Activated CD4-positive, alpha-beta memory T cell treated with anti-CD3 and anti-CD28 coated beads, Interleukin-2, amount 10 ng/mL, durations not matched to agents 7 days and 5 days (primary cell): Measurements from ENCODE around the gene ATP2A3. TPM values are rescaled to one million over a fixed set of nuclear protein-coding genes. Genes with fewer than 3 reads are reported as not detected.
A peak's percentile ranks its signal among the peaks of the same experiment; 100 is the strongest.

Experiments used
- CTCF ChIA-PET: fragments of 350-600 bp; sonication (Branson Sonifier 250); formaldehyde crosslinking; loops from one replicate; lab custom pipeline; 2021; ENCODE audit warnings: antibody characterized with exemption, inconsistent platforms; lab: Charles Lee
- POLR2A ChIA-PET: fragments of 350-600 bp; sonication (Branson Sonifier 250); formaldehyde crosslinking; loops from one replicate; lab custom pipeline; 2021; ENCODE audit warnings: antibody characterized with exemption; lab: Charles Lee
- DNase-seq: peaks from one replicate; pipeline ENCODE4 v3.0.0-alpha.2; 2020
- H3K27ac Mint-ChIP-seq: one replicate; pipeline ENCODE4 v1.8.0; 2021; ENCODE audit warnings: mild to moderate bottlenecking, mixed read lengths
- H3K27me3 Mint-ChIP-seq: one replicate; pipeline ENCODE4 v1.8.0; 2021; ENCODE audit warnings: mixed read lengths
- H3K36me3 Mint-ChIP-seq: one replicate; pipeline ENCODE4 v1.8.0; 2021; ENCODE audit warnings: low read depth, mixed read lengths
- H3K4me1 Mint-ChIP-seq: one replicate; pipeline ENCODE4 v1.8.0; 2021; ENCODE audit warnings: mixed read lengths
- H3K4me3 Mint-ChIP-seq: one replicate; pipeline ENCODE4 v1.8.0; 2021; ENCODE audit warnings: mild to moderate bottlenecking, mixed read lengths
- H3K9me3 Mint-ChIP-seq: one replicate; pipeline ENCODE4 v1.8.0; 2021; ENCODE audit warnings: mixed read lengths
- total RNA-seq, 2 experiments: library from RNA; stranded (reverse); gene quantifications; one replicate each; pipeline ENCODE4 v1.2.3, GENCODE V29; 2021

The ATP2A3 gene
- total RNA-seq, 2 experiments from 2014 or later, result 290 to 291 TPM

DNA sequence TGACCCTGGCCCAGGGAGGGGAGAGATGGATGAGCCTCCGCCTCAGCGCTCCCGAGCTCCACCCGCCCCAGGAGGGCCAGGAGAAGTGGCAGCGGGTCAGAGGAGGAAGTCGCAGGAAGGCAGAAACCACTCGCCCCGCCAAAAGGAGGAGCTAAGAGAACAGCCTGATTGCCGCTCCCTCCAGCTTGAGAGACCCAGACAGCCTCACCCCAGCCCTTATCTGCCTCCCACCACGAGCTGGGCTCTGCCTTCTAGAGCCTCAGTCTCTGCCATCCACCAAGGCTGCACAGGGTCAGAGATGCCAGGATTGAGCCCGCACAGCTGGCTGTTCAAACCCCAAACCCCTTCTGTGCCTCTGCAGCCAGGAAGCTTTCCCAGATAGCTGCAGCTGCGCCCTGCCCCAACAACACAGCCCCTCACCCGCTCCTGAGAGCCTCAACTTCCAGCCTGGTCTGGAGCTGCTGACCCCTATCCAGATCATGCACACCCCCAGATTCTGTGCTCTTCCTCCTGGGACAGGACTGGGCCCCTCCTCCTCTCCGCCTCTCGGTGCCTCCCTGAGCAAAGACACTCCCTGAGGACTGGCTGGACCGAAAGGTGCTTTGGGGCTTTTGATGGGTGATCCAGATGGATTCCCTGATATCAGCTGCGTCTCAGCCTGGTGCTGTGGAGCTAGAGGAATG, 1.0 kb upstream of the ATP2A3 start:
- DNase-seq, result peak; percentile 85
- H3K36me3 Mint-ChIP-seq, result peaks cover 24% of the 10 kb centered on the region
- H3K9me3 Mint-ChIP-seq, result no peaks in the 10 kb centered on the region
- peak overlapping the region; percentile 95 for H3K27ac Mint-ChIP-seq
- ChIA-PET POLR2A (interaction anchor here (0.6 to 3.2 kb wide), 22 partner anchors 9 to 1170 kb away, joined by 3 to 24 read pairs (median 4); partner anchors contain the start of genes CAMKK1, CYB5D2, HASPIN and P2RX1), CTCF (interaction anchor here (0.7 to 2.6 kb wide), 9 partner anchors 19 to 177 kb away, joined by 3 to 13 read pairs (median 3); partner anchors contain the start of genes CYB5D2, NCBP3 and ZZEF1)
- peak overlapping the region; percentile 86 for H3K4me3 Mint-ChIP-seq
- peaks cover 3% of the 10 kb centered on the region for H3K27me3 Mint-ChIP-seq
- H3K4me1 Mint-ChIP-seq, result peaks cover 48% of the 10 kb centered on the region

DNA sequence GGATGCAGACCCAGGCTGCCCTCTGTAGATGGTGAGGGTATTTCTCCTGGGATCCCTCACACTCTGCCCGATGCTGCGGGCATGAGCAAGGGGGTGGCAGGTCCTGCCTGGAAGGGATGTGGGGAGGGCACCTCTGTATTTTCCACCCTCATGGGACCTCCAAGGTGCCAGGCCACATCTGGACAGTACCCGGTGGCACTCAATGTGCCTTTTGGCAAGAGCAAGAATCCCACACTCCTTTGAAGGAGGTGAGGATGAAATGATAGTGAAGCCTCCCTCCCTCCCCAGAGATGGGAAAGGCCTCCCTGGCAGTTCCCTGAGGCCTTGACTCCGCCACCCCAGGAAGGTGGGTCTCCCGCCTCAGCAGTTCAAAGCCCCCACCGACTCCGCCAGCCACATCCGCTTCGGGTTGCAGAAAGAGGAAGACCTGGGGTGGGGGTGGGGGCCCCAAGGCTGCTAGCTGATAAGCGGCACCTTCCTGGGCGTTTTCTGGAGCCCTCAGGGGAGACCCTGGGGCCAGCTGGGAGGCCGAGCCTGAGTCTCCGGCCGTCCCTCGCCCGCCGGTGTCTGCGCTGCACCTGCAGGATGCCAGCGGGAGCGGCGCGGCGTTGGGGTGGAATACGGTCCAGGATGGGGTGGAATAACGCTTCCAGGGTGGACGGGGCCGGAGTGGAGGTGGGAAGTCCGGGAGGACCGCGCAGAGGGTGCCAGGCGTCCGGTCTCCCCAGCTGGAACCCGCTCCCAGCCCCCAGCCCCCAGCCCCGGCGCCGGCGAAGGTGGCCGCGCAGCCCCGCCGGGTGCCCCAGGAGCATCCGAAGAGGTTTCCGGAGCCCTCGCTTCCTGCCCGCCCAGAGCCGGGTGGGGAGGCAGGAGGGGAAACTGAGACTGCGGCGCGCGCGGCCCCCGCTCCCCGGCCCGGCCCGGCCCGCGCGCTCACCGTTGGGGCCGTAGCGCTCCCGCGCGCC, 718 bp downstream of the ATP2A3 start:
- Mint-ChIP-seq H3K4me3 (peak overlapping the region; percentile 87), H3K36me3 (peaks cover 31% of the 10 kb centered on the region), H3K9me3 (no peaks in the 10 kb centered on the region), H3K27me3 (peaks cover 3% of the 10 kb centered on the region), H3K4me1 (peaks cover 56% of the 10 kb centered on the region), H3K27ac (peak overlapping the region; percentile 81)
- ChIA-PET CTCF (interaction anchor here (1.9 kb wide), 1 partner anchor 117 kb away, joined by 6 read pairs; the partner anchor contains the start of gene NCBP3), POLR2A (interaction anchor here (0.8 to 3.2 kb wide), 9 partner anchors 10 to 253 kb away, joined by 3 to 24 read pairs (median 4); partner anchors contain the start of genes P2RX1 and ZZEF1)
- peak; percentile 82 for DNase-seq

DNA sequence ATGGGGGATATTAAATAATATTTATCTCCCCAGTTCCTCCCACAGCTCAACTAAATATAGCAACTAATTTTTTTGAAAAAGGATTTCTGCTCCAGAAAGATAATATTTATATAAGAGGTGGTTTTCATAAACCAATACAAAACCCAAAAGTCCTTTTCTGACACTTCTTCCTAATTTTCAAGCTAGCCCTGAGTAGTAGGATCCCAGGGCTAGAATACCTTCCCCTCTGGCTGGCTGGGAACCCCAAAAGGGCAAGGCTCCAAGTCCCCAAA, 1.3 kb downstream of the ATP2A3 start:
- H3K4me1 Mint-ChIP-seq, result peaks cover 58% of the 10 kb centered on the region
- peaks cover 33% of the 10 kb centered on the region for H3K36me3 Mint-ChIP-seq
- ChIA-PET CTCF (interaction anchor here (1.9 kb wide), 1 partner anchor 116 kb away, joined by 6 read pairs; the partner anchor contains the start of gene NCBP3), POLR2A (interaction anchor here (0.8 to 3.2 kb wide), 6 partner anchors 41 to 252 kb away, joined by 3 to 24 read pairs (median 4); partner anchors contain the start of genes P2RX1 and ZZEF1)
- peak overlapping the region; percentile 87 for H3K4me3 Mint-ChIP-seq
- no peak for DNase-seq
- no peaks in the 10 kb centered on the region for H3K9me3 Mint-ChIP-seq
- peaks cover 2% of the 10 kb centered on the region for H3K27me3 Mint-ChIP-seq
- H3K27ac Mint-ChIP-seq, result peak overlapping the region; percentile 81

GRCh38 chr17:3962217-3962964, 1.8 kb downstream of the ATP2A3 start:
- ChIA-PET CTCF (interaction anchor here (0.8 to 1.9 kb wide), 3 partner anchors 46 to 116 kb away, joined by 3 to 6 read pairs (median 5); partner anchors contain the start of genes NCBP3 and P2RX1), POLR2A (interaction anchor here (1.0 to 3.2 kb wide), 4 partner anchors 25 to 252 kb away, joined by 3 to 24 read pairs (median 4); partner anchors contain the start of genes CYB5D2, P2RX1 and ZZEF1)
- peaks cover 60% of the 10 kb centered on the region for H3K4me1 Mint-ChIP-seq
- no peaks in the 10 kb centered on the region for H3K27me3 Mint-ChIP-seq
- H3K36me3 Mint-ChIP-seq, result peaks cover 38% of the 10 kb centered on the region
- peak overlapping the region; percentile 87 for H3K4me3 Mint-ChIP-seq
- no peak for DNase-seq
- H3K9me3 Mint-ChIP-seq, result no peaks in the 10 kb centered on the region
- H3K27ac Mint-ChIP-seq, result peak overlapping the region; percentile 81

DNA sequence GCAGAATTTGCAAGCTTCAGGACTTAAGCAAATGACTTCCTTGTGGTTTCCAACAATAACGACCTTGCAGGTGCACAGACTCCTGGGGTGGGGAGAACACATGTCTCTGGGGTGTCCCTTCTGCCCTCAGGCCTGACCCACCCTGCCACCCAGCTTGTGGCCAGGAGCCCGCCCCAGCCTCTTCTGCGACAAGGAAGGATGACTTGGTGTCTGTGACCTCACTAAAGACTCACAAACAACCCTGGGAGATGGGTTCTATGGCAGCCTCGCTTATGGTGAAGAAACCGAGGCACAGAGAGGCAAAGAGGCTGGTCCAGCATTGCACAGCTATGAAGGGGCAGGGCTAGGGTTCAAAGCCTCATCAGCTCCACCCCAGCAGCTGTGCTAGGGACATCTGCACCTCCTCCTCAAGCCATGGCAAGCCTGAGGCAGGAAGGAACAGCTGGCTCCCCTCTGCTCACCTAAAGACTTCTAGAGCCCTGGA, 2.6 kb downstream of the ATP2A3 start:
- H3K27ac Mint-ChIP-seq, result peak overlapping the region; percentile 81
- H3K4me3 Mint-ChIP-seq, result peak overlapping the region; percentile 87
- H3K27me3 Mint-ChIP-seq, result no peaks in the 10 kb centered on the region
- peaks cover 45% of the 10 kb centered on the region for H3K36me3 Mint-ChIP-seq
- ChIA-PET POLR2A (interaction anchor here (1.0 to 1.3 kb wide), 2 partner anchors 25 to 181 kb away, joined by 3 read pairs; partner anchors contain the start of genes CYB5D2 and ZZEF1), CTCF (interaction anchor here (0.8 to 1.9 kb wide), 3 partner anchors 46 to 115 kb away, joined by 3 to 6 read pairs (median 5); partner anchors contain the start of genes NCBP3 and P2RX1)
- DNase-seq, result peak; percentile 56
- H3K9me3 Mint-ChIP-seq, result no peaks in the 10 kb centered on the region
- peaks cover 61% of the 10 kb centered on the region for H3K4me1 Mint-ChIP-seq

GRCh38 chr17:3960764-3961163, 3.5 kb downstream of the ATP2A3 start:
- Mint-ChIP-seq H3K9me3 (no peaks in the 10 kb centered on the region), H3K27ac (peak overlapping the region; percentile 58), H3K4me1 (peaks cover 65% of the 10 kb centered on the region), H3K36me3 (peaks cover 50% of the 10 kb centered on the region), H3K4me3 (peak overlapping the region; percentile 24), H3K27me3 (no peaks in the 10 kb centered on the region)
- no peak for DNase-seq
- POLR2A ChIA-PET, result interaction anchor here (1.4 kb wide), 1 partner anchor 13 kb away, joined by 4 read pairs; no protein-coding TSS in a partner anchor
- CTCF ChIA-PET, result interaction anchor here (1.0 kb wide), 1 partner anchor 49 kb away, joined by 3 read pairs; no protein-coding TSS in a partner anchor

DNA sequence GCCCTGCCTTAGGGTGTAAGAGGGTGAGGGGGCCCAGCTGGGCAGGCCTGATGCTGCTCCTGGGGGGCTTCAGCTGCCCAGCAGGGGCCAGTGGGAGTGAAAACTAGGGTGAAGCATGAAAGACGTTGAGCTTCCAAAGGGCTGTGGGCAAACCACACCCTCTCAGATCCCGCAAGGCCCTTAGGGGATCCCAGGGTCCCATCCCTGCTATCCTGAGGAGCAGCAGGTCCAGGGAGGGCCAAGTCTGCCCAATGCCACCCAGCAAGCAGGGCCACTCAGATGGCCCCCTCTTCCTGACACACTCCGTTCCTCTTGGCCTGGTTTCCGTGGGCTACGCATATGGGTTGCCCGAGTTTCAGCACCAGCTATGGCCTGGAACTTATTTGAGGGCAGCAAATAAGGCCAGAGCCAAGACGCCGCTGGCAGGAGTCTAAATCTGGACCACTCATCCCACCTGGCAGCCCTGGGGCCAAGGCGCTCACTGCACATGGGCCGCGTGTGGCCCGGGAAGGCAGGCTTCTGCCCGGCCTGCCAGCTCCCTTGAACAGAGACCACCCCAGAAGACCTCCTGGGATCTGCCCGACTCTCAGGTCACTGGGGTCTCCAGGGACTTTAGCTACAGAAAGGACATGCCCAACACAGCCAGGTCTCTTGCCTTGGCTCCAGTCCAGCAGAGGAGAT, 4.2 kb downstream of the ATP2A3 start:
- Mint-ChIP-seq H3K36me3 (peaks cover 50% of the 10 kb centered on the region), H3K9me3 (no peaks in the 10 kb centered on the region), H3K4me3 (peak overlapping the region; percentile 24), H3K4me1 (peaks cover 60% of the 10 kb centered on the region), H3K27me3 (no peaks in the 10 kb centered on the region), H3K27ac (peak overlapping the region; percentile 58)
- DNase-seq, result no peak
- CTCF ChIA-PET, result interaction anchor here (1.0 kb wide), 1 partner anchor 48 kb away, joined by 3 read pairs; no protein-coding TSS in a partner anchor
- POLR2A ChIA-PET, result interaction anchor here (1.4 kb wide), 1 partner anchor 12 kb away, joined by 4 read pairs; no protein-coding TSS in a partner anchor

DNA sequence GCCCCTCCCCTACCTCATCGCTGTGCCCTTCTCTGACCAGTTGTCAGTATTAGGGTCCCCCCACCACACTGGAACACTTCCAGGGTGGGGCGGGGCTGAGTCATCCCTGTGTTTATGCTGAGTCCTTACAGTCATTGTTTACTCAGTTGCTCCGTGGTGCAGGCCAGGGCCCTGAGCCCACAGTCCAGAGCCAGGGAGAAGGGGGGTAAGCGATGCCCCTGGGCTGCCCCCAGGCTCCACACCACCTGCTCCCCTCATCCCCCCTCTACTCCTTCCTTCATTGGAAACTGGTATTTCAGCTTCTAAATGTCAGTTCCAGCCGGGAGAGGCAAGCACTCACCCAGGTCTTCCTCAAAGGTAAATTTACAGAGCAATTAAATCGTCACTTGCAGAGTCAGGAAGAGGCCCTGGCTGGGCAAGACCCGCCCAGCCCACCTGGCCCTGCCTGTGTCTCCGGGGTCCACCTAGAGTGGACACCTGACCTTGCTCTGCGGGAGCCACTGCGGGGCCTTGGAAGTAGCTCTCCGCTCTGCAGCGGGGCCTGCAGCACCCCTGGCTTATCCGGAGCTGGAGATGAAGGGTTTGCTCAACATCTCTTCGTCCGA, 4.8 kb downstream of the ATP2A3 start:
- Mint-ChIP-seq H3K27ac (peak overlapping the region; percentile 26), H3K4me1 (peaks cover 59% of the 10 kb centered on the region), H3K9me3 (no peaks in the 10 kb centered on the region), H3K36me3 (peaks cover 50% of the 10 kb centered on the region), H3K4me3 (no peak overlapping the region), H3K27me3 (no peaks in the 10 kb centered on the region)
- CTCF ChIA-PET, result interaction anchor here (1.0 kb wide), 1 partner anchor 47 kb away, joined by 3 read pairs; no protein-coding TSS in a partner anchor
- DNase-seq, result no peak
- POLR2A ChIA-PET, result interaction anchor here (1.4 kb wide), 1 partner anchor 12 kb away, joined by 4 read pairs; no protein-coding TSS in a partner anchor

DNA sequence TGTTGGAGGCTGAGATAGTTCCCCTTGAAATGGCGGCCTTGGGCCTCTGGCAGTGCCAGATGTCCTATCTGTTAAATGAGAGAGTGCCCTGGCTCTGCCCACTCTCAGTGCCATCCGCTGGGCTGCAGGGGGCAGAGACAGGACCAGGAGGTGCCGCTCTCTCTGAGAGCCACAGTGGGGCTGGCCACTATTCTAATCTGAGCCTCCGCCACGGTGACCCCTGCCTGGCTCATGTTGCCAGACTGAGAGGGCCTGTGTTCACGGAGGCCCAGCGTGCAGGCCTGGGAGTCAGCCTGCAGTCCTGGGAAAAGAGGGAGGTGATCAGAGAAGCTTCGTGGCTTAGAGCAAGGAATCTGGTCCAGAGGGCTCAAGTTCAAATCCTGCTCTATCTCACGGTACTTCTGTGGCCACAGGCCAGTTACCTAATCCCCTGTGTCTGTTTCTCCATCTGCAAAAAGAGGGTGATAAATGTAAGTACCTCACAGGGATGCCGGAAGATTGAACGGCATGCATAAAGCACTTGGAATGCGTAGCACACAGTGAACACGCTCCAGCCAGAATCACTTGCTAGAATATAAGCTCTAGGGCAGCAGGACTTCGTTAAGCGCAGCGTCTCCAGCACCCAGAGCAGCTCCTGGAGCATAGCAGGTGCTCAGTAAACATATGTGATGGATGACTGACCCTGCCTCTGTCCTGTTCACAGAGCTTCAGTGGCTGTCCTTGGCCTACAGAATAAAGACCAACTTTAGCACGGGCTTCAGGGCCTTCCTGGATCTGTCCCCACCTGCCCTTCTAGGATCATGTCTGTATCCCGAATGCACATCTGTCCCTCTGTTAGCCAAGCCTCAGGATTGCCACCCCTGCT, 6.3 kb downstream of the ATP2A3 start:
- Mint-ChIP-seq H3K4me1 (peaks cover 54% of the 10 kb centered on the region), H3K36me3 (peaks cover 46% of the 10 kb centered on the region), H3K27ac (no peak overlapping the region), H3K4me3 (no peak overlapping the region), H3K9me3 (no peaks in the 10 kb centered on the region), H3K27me3 (no peaks in the 10 kb centered on the region)
- CTCF ChIA-PET, result interaction anchor here (1.6 kb wide), 1 partner anchor 220 kb away, joined by 3 read pairs; no protein-coding TSS in a partner anchor
- POLR2A ChIA-PET, result no interaction called here
- DNase-seq, result no peak

GRCh38 chr17:3956983-3957382, 7.3 kb downstream of the ATP2A3 start:
- ChIA-PET POLR2A (no interaction called here), CTCF (interaction anchor here (1.6 kb wide), 1 partner anchor 219 kb away, joined by 3 read pairs; no protein-coding TSS in a partner anchor)
- H3K9me3 Mint-ChIP-seq, result no peaks in the 10 kb centered on the region
- no peaks in the 10 kb centered on the region for H3K27me3 Mint-ChIP-seq
- H3K4me1 Mint-ChIP-seq, result peaks cover 45% of the 10 kb centered on the region
- H3K27ac Mint-ChIP-seq, result no peak overlapping the region
- H3K4me3 Mint-ChIP-seq, result no peak overlapping the region
- peaks cover 43% of the 10 kb centered on the region for H3K36me3 Mint-ChIP-seq
- no peak for DNase-seq
